Adrenal gland (tissue), 5 donors: ENCODE measurements around the gene BUB1B.

Source experiments
- CTCF ChIP-seq, 6 experiments: fragments of 450-650 bp in 4 of 6; fragments of 200-600 bp in 2 of 6; sonication (generic) in 1 of 6; IDR thresholded peaks; 1 replicate in 5 of 6; 2 replicates in 1 of 6; pipeline versions ENCODE4 v1.5.1 to v1.8.0; 2016 to 2021; ENCODE audit warnings: antibody characterized with exemption in 6 of 6, mild to moderate bottlenecking in 2 of 6, moderate library complexity in 1 of 6
- POLR2A ChIP-seq, 2 donors: fragments of 450-650 bp; IDR thresholded peaks; one replicate each; pipeline ENCODE4 v1.6.1; 2017; ENCODE audit warnings: antibody characterized with exemption in 2 of 2, mild to moderate bottlenecking in 2 of 2, moderate library complexity in 1 of 2
- donor health status: DM: no; HTN: no; CAD: no.

DNA sequence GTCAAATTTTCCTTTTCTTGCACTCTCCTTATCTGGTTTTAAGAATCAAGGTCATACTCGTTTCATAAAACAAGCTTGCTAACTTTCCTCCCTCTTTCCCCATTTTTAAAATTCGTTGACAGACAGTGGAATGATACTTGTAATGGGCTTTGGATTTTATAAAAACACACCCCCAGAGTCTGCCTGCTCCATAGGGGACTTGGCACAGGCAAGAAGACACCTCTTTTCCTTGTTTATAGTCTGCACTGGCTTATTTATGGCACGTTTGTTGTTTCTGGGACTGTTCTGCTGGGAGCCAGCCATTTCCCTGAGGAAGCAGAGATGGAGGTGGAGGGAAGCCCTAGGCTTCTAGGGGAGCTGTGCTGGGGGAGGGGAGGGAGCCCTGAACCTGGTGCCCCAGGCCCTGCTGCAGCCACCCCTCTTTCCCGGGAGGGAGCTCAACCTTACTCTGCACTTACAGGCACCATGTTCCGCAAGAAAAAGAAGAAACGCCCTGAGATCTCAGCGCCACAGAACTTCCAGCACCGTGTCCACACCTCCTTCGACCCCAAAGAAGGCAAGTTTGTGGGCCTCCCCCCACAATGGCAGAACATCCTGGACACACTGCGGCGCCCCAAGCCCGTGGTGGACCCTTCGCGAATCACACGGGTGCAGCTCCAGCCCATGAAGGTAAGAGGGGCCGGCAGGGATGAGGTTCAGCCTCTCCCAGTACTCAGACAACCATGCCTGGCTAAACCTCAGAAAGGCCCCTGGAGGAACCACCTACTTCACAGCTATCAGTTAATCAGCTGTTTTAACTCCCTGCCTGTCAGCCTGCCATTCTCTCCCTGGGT lies 103.7 kb downstream of the BUB1B start:
- TF ChIP-seq CTCF (IDR thresholded peaks at IDR 0.05) (no peak), POLR2A (IDR thresholded peaks at IDR 0.05) (peak in 1 of 2 donors; percentile 29)
